HCT116 (cell line): Measurements from ENCODE around the gene FHIT. TPM values are rescaled to one million over a fixed set of nuclear protein-coding genes. Genes with fewer than 3 reads are reported as not detected.

Source experiments
- ATAC-seq: fragments of 200-7000 bp; cut with Tn5 transposase; 2 replicates; pipeline ENCODE4 v1.9.1; 2020; ENCODE audit warnings: mild to moderate bottlenecking, moderate library complexity
- BruUV-seq: library from RNA; stranded (reverse); fragments of 400-500 nt; replicated peaks from 2 replicates; lab custom pipeline; 2021; lab: Mats Ljungman, UMichigan
- CTCF ChIA-PET: fragments of 300-600 bp; sonication (Branson Sonifier 250); formaldehyde crosslinking; loops from one replicate; lab custom pipeline; 2021; ENCODE audit warnings: antibody characterized with exemption; lab: Charles Lee
- POLR2A ChIA-PET: fragments of 300-600, 350-600 bp; sonication (Branson Sonifier 250); formaldehyde crosslinking; loops from one replicate; lab custom pipeline; 2021; ENCODE audit warnings: antibody characterized with exemption; lab: Charles Lee
- RAD21 ChIA-PET, 2 experiments: fragments of 300-600 bp; sonication (Branson Sonifier 250); formaldehyde crosslinking; loops; one replicate each; lab custom pipeline; 2023; ENCODE audit warnings: low total read pairs in 2 of 2; ENCODE audit not compliant: uncharacterized antibody in 2 of 2, unreplicated experiment in 2 of 2, low non-redundant PET in 1 of 2; lab: Charles Lee
- DNase-seq: peaks from one replicate; pipeline ENCODE4 v3.0.0-alpha.2; 2010; ENCODE audit warnings: low read depth, low spot score
- H2AFZ ChIP-seq: fragments of 200-600 bp; shearing (Covaris generic), sonication (generic); 2 replicates; pipeline ENCODE4 v1.6.1; 2017; ENCODE audit warnings: low read depth, mixed run types, mixed read lengths, antibody characterized with exemption, low read length; ENCODE audit not compliant: poor library complexity, severe bottlenecking
- H3K27ac ChIP-seq: 2 replicates; pipeline ENCODE4 v1.5.1; 2012; ENCODE audit warnings: low read depth, low read length
- H3K27me3 ChIP-seq: fragments of 200-600 bp; sonication (generic); 2 replicates; pipeline ENCODE4 v1.6.1; 2016; ENCODE audit warnings: mixed run types, low read length, mixed read lengths; ENCODE audit not compliant: insufficient read depth
- H3K36me3 ChIP-seq, 2 experiments: fragments of 200-500 bp in 1 of 2; fragments of 200-600 bp in 1 of 2; sonication (Bioruptor generic) in 1 of 2; sonication (generic) in 1 of 2; 2 replicates each; pipeline versions ENCODE4 v1.5.1 to v1.6.1; 2014 to 2016; ENCODE audit warnings: low read length in 2 of 2, inconsistent platforms in 1 of 2, mixed read lengths in 1 of 2, mixed run types in 1 of 2; ENCODE audit not compliant: insufficient read depth in 2 of 2, control insufficient read depth in 1 of 2
- H3K4me1 ChIP-seq, 2 experiments: fragments of 200-600 bp in 1 of 2; sonication (generic) in 1 of 2; 2 replicates each; pipeline versions ENCODE4 v1.5.1 to v1.6.1; 2012 to 2017; ENCODE audit warnings: low read length in 2 of 2, inconsistent platforms in 1 of 2, mild to moderate bottlenecking in 1 of 2, mixed read lengths in 1 of 2, mixed run types in 1 of 2, moderate library complexity in 1 of 2; ENCODE audit not compliant: insufficient read depth in 2 of 2, control insufficient read depth in 1 of 2
- H3K4me2 ChIP-seq: fragments of 200-600 bp; sonication (generic); 2 replicates; pipeline ENCODE4 v1.6.1; 2017; ENCODE audit warnings: mixed run types, low read length, mixed read lengths
- H3K4me3 ChIP-seq, 2 experiments: fragments of 200-600 bp in 1 of 2; sonication (generic) in 1 of 2; replicated peaks in 1 of 2; 2 replicates each; pipeline ENCODE4 v1.5.1; 2011 to 2016; ENCODE audit warnings: low read length in 2 of 2, control low read depth in 1 of 2, low read depth in 1 of 2, mild to moderate bottlenecking in 1 of 2, mixed read lengths in 1 of 2, mixed run types in 1 of 2
- H3K79me2 ChIP-seq: fragments of 200-600 bp; sonication (generic); 2 replicates; pipeline ENCODE4 v1.6.1; 2017; ENCODE audit warnings: mild to moderate bottlenecking, mixed run types, low read length, moderate library complexity, mixed read lengths; ENCODE audit not compliant: insufficient read depth
- H3K9ac ChIP-seq: fragments of 200-600 bp; sonication (generic); 2 replicates; pipeline ENCODE4 v1.6.1; 2016; ENCODE audit warnings: low read length, mixed read lengths
- H3K9me2 ChIP-seq: fragments of 200-600 bp; sonication (generic), shearing (Covaris generic); 2 replicates; pipeline ENCODE4 v1.6.1; 2017; ENCODE audit warnings: mixed run types, mild to moderate bottlenecking, moderate library complexity; ENCODE audit not compliant: insufficient read depth
- H3K9me3 ChIP-seq, 2 experiments: fragments of 200-500 bp in 1 of 2; fragments of 200-600 bp in 1 of 2; sonication (Bioruptor generic) in 1 of 2; sonication (generic) in 1 of 2; 2 replicates each; pipeline ENCODE4 v1.6.1; 2014 to 2017; ENCODE audit warnings: low read length in 2 of 2, mixed read lengths in 2 of 2, inconsistent platforms in 1 of 2, low read depth in 1 of 2, mild to moderate bottlenecking in 1 of 2, mixed run types in 1 of 2, moderate library complexity in 1 of 2; ENCODE audit not compliant: control insufficient read depth in 1 of 2, insufficient read depth in 1 of 2
- H4K20me1 ChIP-seq: fragments of 200-600 bp; sonication (generic), shearing (Covaris generic); 2 replicates; pipeline ENCODE4 v1.6.1; 2017; ENCODE audit warnings: mixed run types, mild to moderate bottlenecking, moderate library complexity; ENCODE audit not compliant: insufficient read depth
- CEBPB ChIP-seq: IDR thresholded peaks from 2 replicates; pipeline ENCODE4 v1.6.1; 2012; ENCODE audit warnings: low read depth
- EGR1 ChIP-seq: IDR thresholded peaks from 2 replicates; pipeline ENCODE4 v1.6.1; 2012; ENCODE audit warnings: low read depth
- ELF1 ChIP-seq: IDR thresholded peaks from 2 replicates; pipeline ENCODE4 v1.6.1; 2012; ENCODE audit warnings: low read depth, borderline replicate concordance
- EZH2 ChIP-seq: fragments of 200-600 bp; sonication (generic); IDR thresholded peaks from 2 replicates; pipeline ENCODE4 v1.6.1; 2017; ENCODE audit warnings: antibody characterized with exemption, mixed run types
- EZH2phosphoT487 ChIP-seq: fragments of 200-600 bp; IDR thresholded peaks from 2 replicates; pipeline ENCODE4 v1.6.1; 2018; ENCODE audit warnings: antibody characterized with exemption, borderline replicate concordance
- FOSL1 ChIP-seq: IDR thresholded peaks from 2 replicates; pipeline ENCODE4 v1.6.1; 2012; ENCODE audit warnings: low read depth
- POLR2AphosphoS5 ChIP-seq: IDR thresholded peaks from 2 replicates; pipeline ENCODE4 v1.6.1; 2011; ENCODE audit warnings: mild to moderate bottlenecking, low read depth, low read length, moderate library complexity
- RAD21 ChIP-seq: IDR thresholded peaks from 2 replicates; pipeline ENCODE4 v1.6.1; 2012; ENCODE audit warnings: low read depth, mild to moderate bottlenecking
- SP1 ChIP-seq: IDR thresholded peaks from 2 replicates; pipeline ENCODE4 v1.6.1; 2012; ENCODE audit warnings: low read depth
- ZFX ChIP-seq: fragments of 450-650 bp; IDR thresholded peaks from 2 replicates; pipeline ENCODE4 v1.6.1; 2017
- intact Hi-C: fragments of 100-400 bp; cut with micrococcal nuclease; formaldehyde crosslinking; loops from 2 replicates; pipeline ENCODE4 v1.10.0; 2022
- total RNA-seq: library from RNA; stranded (reverse); gene quantifications from one replicate; pipeline ENCODE4 v1.2.1, GENCODE V29; 2021; ENCODE audit not compliant: unreplicated experiment
- TF ChIP-seq, protein P1 (sequence below), 3 experiments: fragments of 200-600 bp in 1 of 3; sonication (generic) in 1 of 3; IDR thresholded peaks in 2 of 3; conservative IDR thresholded peaks in 1 of 3; 2 replicates each; pipeline ENCODE4 v1.5.1; 2012 to 2017; ENCODE audit warnings: low read depth in 2 of 3, low read length in 2 of 3, antibody characterized with exemption in 1 of 3, borderline replicate concordance in 1 of 3, control low read depth in 1 of 3, mild to moderate bottlenecking in 1 of 3, mixed read lengths in 1 of 3, mixed run types in 1 of 3, moderate library complexity in 1 of 3; ENCODE audit not compliant: insufficient read depth in 1 of 3

The FHIT gene
- total RNA-seq, 1 experiment from 2014 or later = 20.1 TPM

DNA sequence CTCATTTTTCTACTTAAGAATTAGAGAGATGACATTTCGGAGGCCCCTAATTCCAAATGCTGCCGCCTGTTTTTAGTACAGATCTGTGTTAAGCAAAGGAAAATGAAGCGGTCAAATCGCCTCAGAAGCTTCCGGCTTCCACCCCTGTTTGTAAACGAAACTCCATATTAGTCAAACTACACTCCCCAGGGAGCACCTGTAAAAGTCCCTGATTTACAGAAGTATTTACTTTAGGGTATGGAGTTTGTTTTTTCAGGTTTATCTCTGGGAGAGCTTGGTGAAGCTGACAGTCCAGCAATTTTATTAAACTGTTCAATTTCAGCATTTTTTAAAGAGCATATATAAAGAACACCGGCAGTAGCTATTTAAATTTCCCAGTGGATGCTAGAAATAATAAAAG is 319.8 kb downstream of the FHIT start:
- Histone ChIP-seq H3K9me3 (no peaks in the 10 kb centered on the region), H4K20me1 (no peaks in the 10 kb centered on the region), H3K79me2 (no peaks in the 10 kb centered on the region), H3K4me3 (no peak overlapping the region), H3K27me3 (no peaks in the 10 kb centered on the region), H3K9ac (no peak overlapping the region), H3K4me1 (peaks cover 0 to 21% of the 10 kb centered on the region in 2 experiments; a peak in 2 of 4 replicates), H3K27ac (no peak overlapping the region), H2AFZ (no peak overlapping the region), H3K4me2 (no peak overlapping the region), H3K36me3 (no peaks in the 10 kb centered on the region), H3K9me2 (no peaks in the 10 kb centered on the region)
- RAD21 ChIA-PET = no interaction called here
- intact Hi-C loops = no loop called here
- ATAC-seq (no peak), DNase-seq (no peak)
- BruUV-seq = no TSS peak
- TF ChIP-seq POLR2AphosphoS5 = no peak
- no peak for TF ChIP-seq EGR1
- TF ChIP-seq EZH2phosphoT487 = no peak
- CTCF ChIA-PET = no interaction called here
- POLR2A ChIA-PET = no interaction called here

DNA sequence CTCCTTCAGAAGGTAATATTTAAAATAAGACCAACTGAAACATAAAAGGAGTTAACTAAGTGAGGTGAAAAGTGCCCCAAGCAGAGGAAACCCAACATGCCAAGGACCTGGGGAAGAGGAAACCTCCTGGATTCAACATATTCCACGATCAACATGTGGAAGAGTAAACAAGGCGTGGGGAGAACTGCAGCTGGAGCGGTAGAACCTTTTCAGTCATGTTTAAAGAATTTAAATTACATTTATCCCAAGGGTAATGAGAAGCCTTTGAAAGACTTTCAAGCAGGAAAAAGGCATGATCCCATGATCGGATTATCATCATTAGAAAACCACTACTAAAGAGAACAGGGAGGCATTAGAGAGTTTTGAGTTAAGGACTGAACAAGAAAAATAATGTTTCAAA is 330.7 kb downstream of the FHIT start:
- H3K4me2 ChIP-seq = no peak overlapping the region
- TF ChIP-seq CEBPB (no peak), RAD21 (no peak), ELF1 (no peak), SP1 (no peak), ZFX (no peak), FOSL1 (no peak), EGR1 (no peak), EZH2 (no peak), POLR2AphosphoS5 (no peak)
- TF ChIP-seq, protein P1, sequence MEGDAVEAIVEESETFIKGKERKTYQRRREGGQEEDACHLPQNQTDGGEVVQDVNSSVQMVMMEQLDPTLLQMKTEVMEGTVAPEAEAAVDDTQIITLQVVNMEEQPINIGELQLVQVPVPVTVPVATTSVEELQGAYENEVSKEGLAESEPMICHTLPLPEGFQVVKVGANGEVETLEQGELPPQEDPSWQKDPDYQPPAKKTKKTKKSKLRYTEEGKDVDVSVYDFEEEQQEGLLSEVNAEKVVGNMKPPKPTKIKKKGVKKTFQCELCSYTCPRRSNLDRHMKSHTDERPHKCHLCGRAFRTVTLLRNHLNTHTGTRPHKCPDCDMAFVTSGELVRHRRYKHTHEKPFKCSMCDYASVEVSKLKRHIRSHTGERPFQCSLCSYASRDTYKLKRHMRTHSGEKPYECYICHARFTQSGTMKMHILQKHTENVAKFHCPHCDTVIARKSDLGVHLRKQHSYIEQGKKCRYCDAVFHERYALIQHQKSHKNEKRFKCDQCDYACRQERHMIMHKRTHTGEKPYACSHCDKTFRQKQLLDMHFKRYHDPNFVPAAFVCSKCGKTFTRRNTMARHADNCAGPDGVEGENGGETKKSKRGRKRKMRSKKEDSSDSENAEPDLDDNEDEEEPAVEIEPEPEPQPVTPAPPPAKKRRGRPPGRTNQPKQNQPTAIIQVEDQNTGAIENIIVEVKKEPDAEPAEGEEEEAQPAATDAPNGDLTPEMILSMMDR (IDR thresholded peaks at IDR 0.05 in 2 of 3, conservative IDR thresholded peaks at IDR 0.05 in 1 of 3; ENCODE audit: borderline replicate concordance in 1 of 3, insufficient read depth in 1 of 3, low read depth in 2 of 3, low read length in 2 of 3) = no peak
- ATAC-seq (no peak), DNase-seq (no peak)
- no TSS peak for BruUV-seq
- no peak overlapping the region for H3K4me3 ChIP-seq
- H3K9ac ChIP-seq = no peak overlapping the region
- POLR2A ChIA-PET = no interaction called here
- H3K79me2 ChIP-seq = no peaks in the 10 kb centered on the region
- H3K27me3 ChIP-seq = no peaks in the 10 kb centered on the region
- H4K20me1 ChIP-seq = no peaks in the 10 kb centered on the region
- intact Hi-C loops = no loop called here
- H3K36me3 ChIP-seq = no peaks in the 10 kb centered on the region
- CTCF ChIA-PET = no interaction called here
- H2AFZ ChIP-seq = no peak overlapping the region
- H3K9me3 ChIP-seq = no peaks in the 10 kb centered on the region
- no peaks in the 10 kb centered on the region for H3K4me1 ChIP-seq
- H3K27ac ChIP-seq = no peak overlapping the region
- H3K9me2 ChIP-seq = no peaks in the 10 kb centered on the region
- RAD21 ChIA-PET = no interaction called here
